Activated T-cell treated with anti-CD3 and anti-CD28 coated beads, Interleukin-2, amount 50 U/mL, for 1 hour (primary cell): ENCODE measurements around the gene TRPM5.
"Not testable (repeated sequence)": the region's sequence is repeated elsewhere in the genome, so short reads cannot be mapped to it uniquely, and the experiment has no call there.

Experiments used
- DNase-seq: peaks from one replicate; pipeline ENCODE4 v3.0.0-alpha.2; 2020

TRPM5 gene, protein sequence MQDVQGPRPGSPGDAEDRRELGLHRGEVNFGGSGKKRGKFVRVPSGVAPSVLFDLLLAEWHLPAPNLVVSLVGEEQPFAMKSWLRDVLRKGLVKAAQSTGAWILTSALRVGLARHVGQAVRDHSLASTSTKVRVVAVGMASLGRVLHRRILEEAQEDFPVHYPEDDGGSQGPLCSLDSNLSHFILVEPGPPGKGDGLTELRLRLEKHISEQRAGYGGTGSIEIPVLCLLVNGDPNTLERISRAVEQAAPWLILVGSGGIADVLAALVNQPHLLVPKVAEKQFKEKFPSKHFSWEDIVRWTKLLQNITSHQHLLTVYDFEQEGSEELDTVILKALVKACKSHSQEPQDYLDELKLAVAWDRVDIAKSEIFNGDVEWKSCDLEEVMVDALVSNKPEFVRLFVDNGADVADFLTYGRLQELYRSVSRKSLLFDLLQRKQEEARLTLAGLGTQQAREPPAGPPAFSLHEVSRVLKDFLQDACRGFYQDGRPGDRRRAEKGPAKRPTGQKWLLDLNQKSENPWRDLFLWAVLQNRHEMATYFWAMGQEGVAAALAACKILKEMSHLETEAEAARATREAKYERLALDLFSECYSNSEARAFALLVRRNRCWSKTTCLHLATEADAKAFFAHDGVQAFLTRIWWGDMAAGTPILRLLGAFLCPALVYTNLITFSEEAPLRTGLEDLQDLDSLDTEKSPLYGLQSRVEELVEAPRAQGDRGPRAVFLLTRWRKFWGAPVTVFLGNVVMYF (N-terminal part only)

DNA sequence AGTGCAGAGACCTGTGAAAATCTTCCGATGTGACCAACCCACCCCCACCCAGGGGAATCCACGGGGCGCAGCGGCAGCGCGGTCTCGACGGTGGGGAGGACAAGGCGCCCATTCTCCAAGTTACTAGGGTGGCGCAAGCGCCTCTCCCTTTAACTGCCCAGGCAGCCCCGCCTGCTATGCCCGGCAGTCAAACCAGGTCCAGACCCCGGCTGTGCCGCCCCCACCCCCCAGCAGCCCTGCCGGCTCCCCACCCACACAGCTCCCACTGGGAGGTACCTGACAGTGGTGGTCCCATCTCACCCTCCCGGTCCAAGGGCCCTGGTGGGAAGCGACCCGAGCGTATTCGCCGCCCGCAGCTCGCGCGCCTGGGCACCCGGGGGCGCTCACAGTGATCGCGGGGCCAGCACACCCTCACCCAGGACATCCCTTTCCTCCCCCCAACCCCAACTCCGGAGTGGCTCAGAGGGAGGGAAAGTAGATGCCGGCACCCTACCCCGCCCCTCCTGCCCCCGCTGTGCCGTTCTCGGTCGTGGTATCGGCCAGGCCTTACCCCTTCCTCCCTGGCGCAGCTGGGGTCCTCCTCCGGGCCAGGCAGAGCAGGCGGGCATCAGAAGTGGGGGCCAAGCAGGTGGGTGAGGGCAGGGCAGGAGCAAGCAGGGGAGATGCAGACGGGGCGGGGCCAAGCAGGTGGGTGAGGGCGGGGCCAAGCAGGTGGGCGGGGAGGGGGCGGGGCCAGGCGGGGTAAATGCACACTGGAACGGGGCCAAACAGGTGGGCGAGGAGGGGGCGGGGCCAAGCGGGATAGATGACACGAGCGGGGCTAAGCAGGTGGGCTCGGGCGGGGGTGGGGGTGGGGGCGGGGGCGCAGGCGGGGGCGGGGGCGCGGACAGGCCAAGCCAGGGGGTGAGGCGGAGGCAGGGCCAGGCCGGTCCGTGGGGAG, at the start of gene TRPM5:
Gene TRPM5, minus strand, starts transcription at position 634 of the 940 bp plus-strand sequence. CDS start 21,478 bp downstream, outside the sequence.
- DNase-seq = peak; percentile 79

DNA sequence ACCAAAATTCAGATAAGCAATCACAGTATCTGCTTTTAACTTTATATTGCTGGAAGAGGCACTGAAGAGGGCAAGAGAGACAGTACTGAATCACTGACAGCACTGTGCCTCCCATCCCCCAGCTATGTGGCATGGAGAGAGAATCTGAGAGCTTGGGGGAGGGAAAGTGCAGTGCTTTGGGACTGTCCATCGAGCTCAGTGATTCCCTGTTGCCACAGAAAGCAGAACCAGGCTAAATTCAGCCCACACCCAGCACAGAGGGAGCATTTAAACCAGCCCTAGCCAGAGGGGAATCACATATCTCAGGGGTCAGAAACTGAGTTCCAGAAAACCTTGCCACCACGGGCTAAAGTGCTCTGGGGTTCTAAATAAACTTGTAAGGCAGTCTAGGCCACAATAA, 44.8 kb upstream of the TRPM5 start:
- no peak for DNase-seq

DNA sequence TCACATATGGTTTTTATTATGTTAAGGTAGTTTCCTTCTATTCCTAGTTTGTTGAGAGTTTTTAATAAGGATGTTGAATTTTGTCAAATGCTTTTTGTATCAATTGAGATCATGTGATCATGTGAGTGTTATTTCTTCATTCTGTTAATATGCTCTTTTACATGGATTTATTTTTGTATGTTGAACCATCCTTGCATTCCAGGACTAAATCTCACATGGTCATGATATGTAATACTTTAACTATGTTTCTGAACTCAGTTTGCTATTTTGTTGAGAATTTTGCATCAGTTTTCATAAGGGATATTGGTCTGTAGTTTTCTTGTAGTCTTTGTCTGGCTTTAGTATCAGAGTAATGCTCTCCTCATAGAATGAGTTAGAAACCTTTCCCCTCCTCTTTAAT, 43.7 kb upstream of the TRPM5 start:
- DNase-seq = no peak

DNA sequence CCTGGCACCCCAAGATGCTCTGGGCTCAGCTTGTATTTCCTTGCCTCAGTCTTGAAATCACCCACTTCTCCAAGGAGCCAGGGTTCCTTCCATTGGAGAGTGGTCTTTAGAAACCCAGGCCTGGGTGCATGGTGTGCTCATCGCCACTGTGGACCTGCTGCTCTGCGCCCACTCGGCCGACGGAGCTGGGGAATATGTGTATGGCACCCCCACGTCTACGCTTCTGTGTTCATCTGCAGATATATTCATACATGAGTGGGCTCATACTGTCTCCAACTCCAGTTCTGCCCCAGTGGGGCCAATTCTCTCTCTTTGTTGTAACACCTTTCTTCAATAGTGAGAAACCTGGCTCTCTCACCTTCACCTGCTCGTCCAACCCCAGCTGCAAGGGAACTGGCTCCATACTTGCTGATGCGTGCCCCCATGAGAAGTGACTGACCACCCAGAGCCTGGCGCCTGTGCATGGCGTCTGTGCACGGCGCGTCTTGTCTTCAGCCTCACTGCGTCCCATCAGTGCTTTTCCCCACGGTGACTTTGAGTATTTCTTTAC, 40.3 kb upstream of the TRPM5 start:
- DNase-seq = no peak

DNA sequence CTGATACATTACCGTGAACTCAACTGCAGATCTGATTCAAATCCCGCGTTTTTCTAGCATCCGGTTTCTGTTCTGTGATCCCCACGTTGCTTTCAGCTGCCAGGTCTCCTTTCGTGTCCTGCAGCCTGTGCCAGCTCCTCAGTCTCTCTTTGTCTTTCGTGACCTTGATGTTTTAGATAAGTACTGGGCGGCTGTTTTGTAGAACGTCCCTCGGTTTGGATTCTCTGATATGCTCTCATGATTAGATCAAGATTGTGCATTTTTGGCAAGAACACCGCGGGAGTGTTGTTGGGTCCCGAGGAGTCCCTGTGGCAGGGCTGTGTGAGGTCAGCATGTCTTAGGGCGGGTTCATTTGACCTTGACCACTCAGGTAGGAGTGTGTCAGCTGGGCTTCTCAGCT, 39.1 kb upstream of the TRPM5 start:
- no peak for DNase-seq

DNA sequence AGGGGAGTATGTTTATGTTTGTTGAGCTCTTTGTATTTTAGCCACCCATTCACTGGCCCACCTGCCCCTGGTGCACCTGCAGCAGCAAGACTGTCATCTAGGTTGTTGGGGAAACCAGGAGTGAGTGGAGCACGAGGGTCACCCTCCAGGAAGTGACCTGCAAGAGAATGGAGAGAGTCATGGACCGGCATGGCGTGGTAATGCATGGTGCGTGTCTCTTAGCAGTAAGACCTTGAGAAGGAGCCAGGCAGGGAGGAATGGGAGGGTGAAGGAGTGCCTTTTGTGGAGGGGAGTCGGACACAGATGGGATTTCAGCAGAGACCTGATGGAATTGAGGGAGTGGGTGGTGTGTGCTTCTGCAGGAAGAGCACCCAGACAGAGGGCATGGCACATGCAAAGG, 38.4 kb upstream of the TRPM5 start:
- DNase-seq = no peak

DNA sequence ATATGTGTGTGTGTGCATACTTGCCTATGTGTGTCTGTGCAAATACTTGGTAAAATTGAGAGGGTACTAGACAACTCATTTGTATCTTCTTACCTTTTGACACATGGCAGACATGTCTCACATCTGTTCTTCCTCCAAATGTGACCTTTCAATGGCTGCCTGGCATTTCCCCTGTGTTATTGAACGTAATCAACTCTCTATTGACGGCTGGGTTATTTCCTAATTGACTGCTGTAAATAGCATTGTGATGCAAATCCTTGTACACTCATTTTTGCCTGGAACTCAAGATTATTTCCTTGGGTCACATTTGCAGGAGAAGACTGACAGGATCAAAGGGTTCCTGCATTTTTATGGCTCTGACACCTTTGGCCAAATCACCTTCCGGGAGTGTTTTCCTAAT, 37.9 kb upstream of the TRPM5 start:
- no peak for DNase-seq

DNA sequence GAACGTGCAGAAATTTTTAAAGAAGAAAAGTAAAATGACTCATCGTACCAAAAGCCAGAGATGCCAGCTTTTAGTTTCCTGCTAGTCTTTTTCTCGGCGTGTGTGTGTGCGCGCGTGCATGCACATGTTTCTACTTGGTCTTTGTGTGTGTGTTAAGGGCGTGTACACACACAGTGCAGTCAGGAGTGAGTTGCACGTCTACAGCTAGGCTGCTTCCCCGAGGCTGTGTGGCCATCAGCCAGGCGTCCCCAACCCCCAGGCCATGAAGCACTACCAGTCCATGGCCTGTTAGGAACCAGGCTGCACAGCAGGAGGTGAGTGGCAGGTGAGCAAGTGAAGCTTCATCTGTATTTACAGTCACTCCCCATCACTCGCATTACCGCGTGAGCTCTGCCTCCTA, 36.9 kb upstream of the TRPM5 start:
- DNase-seq = no peak

DNA sequence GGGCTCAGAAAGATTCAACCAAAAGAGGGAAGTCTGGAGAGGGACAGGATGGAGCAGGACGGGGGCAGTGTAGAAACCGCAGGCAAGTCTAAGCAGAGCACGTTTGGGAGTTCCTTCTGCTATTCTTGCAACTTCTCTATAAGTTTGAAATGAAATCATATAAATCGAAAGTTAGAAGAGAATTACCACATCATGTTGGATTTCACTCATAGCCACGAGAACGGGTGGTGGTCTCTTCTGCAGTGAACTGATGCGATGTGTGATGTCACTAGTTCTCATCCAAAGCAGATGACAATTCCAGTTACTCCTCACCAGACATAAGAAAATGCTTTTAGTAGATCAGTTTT, 36.5 kb upstream of the TRPM5 start:
- DNase-seq = no peak

DNA sequence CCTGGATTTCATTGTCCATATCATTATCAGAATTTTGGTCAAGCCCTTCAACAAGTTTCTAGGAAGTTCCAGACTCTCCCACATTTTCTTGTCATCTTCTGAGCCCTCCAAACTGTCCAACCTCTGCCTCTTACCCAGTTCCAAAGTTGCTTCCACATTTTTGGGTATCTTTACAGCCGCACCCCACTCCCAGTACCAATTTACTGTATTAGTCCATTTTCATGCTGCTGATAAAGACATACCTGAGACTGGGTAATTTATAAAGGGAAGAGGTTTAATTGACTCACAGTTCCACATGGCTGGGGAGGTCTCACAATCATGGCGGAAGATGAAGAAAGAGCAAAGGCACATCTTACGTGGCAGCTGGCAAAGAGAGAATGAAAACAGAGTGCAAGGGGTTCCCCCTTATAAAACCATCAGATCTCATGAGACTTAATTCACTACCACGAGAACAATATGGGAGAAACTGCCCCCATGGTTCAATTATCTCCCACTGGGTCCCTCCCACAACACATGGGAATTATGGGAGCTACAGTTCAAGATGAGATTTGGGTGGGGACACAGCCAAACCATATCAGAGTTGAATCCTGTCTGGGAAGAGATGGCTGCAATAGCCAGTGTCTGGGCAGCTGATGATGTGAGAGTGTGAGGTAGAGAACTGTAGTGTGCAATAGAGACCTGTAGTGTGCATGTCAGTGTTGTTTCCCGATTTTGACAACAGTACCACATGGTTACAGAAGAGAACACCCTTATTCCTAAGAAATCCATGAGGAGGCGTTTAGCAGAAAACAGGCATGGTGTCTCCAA, 36.0 kb upstream of the TRPM5 start:
- DNase-seq = not testable (repeated sequence)

DNA sequence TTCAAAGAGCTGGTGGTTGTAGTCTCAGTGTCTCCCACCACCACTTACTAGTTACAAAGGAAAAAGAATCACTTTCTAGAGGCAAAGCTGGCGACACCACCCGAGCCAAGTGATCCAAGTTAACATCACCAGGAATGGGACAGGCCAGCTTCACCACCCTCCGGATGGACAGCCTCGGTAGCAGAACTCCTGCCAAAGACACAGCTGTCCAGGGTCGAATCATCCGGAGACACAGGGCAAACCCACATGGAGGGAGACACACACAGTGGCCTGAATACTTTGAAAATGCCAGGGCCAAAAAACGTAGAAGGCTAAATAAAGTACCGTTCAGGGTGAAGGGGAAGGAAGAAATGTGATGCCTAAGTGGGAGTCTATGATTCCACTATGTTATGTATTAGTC, 33.6 kb upstream of the TRPM5 start:
- no peak for DNase-seq

DNA sequence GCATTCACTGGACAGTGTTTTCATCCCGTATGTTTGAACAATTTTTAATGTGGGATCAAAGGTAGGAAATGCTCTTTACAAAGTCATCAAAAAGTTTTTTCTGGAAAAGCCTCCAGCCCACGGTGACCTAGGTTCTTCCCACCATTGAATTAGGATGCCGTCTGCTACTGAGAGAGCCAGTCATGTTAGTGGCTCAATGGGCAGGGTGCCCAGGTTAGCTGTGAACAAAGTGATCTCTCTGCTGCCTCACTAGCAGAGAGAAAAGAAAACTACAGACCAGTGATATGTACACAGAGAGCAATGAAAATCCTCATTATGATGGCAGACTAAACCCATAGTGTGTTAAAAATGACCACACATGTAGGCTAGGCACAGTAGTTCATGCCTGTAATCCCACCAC, 32.9 kb upstream of the TRPM5 start:
- DNase-seq = no peak

DNA sequence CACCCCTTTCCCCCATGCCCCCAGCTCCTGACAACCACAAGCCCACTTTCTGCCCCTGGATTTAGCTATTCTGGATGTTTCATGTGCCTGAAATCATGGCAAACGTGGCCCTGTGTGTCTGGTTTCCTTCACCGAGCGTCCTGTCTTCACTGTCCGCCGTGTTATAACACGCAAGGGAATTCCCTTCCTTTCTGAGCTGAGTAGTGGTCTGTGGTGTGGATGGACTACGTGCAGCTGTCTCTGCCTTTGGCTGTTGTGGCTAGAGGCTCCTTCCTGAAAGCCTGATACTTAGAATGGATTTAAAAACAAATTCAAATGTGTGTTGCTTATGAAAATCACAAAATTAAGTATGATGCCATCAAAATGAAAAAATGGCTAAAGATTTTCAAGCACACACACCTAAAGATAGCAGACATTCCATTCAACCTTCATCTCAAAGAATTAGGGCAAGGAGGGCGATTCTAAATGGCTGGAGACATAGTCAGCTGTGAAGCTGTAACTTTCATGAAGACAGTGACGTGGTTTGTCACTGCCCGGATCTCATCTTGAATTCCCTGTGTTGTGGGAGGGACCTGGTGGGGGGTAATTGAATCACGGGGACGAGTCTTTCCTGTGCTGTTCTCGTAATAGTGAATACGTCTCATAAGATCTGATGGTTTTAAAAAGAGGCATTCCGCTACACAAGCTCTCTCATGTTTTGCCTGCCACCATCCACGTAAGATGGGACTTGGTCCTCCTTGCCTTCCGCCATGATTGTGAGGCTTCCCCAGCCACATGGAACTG, 31.0 kb upstream of the TRPM5 start:
- DNase-seq = no peak

DNA sequence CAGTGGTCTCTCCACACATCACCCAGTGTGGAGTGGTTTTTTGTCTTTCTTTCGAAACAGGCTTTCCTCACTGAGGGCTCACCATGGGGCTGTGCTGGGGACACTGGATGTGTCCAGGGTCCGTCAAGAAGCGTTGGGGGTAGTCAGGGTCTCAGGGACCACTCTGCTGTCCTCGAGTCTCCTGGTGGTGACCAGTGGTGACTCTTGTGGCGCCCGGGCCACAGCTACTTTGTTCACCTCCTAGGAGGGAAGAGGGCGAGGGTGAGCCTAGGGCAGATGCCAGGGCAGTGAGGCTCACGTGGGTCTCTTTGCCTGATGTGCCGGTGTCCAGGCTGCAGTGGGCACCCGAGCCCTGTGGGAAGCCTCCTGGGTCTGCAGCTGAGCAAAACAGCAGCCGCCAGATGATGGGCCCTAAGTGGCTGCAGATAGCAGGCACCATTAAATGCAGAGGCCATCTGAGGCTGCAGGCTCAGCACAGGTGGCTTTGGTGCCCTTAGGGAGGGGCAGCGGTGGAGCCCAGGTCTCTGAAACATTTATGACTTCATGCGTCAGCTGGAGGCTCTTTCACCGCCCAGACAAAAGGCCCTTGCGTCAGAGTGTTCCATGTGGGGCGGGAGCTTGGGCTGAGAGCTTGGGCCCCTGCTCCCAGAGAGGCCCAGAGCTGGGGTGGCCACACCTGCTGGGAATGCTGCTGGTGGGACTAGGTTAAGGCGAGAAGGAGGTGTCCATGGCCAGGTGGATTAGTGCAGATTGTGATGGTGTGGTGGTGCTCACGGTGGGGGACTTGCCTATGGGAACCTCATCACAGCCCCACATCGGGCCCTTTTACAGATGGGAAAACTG, 30.0 kb upstream of the TRPM5 start:
- no peak for DNase-seq

DNA sequence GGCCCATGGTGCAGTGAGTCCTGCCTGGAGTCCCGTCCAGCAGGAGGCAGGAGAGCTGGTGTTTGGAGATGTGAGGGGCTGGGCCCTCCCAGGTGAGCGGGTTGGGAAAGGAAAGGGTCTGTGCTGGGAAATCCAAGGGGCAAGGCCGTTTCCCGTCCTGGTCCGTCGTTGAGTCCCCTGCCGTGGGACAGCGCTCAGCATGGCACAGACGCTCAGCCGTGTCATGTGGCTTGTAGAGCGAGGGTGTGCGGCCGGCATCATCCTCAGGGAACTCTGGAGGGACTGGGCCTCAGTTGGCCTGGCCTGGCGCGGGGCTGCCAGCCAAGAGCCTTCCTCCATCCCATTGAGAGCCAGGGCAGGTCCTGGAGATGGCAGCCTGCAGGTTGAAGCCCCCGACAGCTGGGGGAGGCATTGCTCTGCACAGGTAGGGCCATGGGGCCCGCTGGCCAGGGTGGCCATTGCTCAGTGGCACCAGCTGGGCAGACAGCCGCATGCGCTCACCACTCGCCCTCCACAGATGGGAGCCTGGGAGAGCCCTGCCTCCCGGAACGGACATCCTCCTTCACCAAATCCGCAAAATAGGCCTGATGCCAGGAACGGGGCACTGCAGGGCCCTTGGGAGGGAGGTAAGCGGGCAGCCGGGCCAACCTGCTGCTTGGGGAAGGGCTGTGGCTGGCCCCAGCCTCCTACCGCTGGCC, 29.2 kb upstream of the TRPM5 start:
- DNase-seq = no peak

DNA sequence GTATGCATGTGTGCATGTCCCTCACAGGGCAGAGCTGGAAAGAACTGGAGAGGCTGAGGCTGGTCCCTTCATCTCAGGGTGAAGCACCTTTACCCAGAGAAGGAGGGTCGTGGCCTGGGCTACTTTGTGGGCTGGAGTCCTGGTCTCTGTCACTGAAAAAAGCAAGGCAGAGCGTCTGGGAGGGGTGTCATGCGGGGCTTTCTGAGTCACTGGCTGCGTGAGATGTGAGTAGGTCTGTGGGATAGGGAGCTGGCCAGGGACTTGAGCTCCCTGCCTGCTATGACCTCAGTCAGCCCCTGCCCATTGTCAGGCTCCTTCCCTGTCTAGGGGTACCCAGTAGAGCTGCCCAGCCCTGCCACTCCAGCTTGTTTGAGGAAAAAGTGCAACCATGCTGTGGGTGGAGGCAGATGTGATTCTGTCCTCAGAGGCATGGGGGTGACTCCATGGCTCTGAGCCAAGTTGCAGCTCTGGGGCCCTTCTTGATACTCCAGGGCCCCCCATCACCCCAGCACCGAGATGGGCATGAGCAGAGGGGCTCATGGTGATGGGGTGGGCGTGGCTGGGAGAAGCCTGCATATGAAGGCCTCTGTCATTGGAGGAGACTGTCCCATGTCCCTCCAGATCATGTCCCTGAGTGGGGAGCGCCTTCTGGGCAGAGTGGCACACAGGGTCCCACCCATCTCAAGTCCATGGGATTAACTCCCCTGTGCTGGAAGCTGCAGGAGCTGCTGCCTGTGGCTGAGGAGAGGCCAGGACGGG, 28.3 kb upstream of the TRPM5 start:
- DNase-seq = no peak

DNA sequence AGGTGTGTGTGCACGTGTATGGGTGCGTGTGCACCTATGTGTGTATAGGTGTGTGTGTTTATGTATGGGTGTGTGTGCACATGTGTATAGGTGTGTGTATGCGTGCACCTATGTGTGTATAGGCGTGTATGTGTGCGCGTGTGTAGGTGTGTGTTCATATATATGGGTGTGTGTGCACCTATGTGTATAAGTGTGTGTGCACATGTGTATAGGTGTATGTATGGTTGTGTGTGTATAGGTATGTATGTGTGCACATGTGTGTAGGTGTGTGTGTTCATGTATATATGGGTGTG, 27.4 kb upstream of the TRPM5 start:
- no peak for DNase-seq

DNA sequence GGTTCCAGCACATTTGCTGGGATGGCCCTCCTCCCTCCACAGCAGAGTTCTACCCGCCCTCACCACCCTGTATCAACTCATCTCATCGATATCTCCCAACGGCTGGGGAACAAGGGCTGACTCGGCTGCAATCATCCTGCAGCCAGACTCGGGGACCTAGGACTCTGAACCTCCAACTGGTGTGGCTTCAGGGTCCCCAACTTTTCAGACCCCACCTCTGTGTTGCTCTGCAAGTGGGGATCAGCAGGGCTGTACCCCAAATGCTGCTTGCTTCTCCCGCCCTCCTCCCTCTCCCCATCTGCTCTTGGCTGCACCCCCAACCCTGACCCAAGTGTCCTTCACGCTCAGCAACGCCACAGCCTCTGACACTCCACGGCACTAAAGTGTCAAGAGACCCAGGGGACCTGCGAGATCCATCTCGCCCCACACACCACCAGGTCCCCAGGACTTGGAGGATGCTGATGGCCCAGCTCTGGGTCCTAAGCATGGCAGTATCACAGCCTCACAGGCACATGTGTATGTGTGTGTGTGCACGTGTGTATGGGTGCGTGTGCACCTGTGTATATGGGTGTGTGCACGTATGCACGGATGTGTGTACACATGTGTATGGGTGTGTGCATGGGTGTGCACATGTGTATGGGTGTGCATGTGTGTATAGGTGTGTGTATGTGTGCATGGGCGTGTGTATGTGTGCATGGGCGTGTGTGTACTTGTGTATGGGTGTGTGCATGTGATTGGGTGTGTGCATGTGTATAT, 26.9 kb upstream of the TRPM5 start:
- no peak for DNase-seq
